Thyroid gland (tissue), 4 donors: ENCODE results near the gene SUSD3.

Experiments used
- POLR2A ChIP-seq, 2 donors: fragments of 450-650 bp; IDR thresholded peaks; one replicate each; pipeline ENCODE4 v1.6.1; 2017; ENCODE audit warnings: antibody characterized with exemption in 2 of 2, mild to moderate bottlenecking in 2 of 2, moderate library complexity in 1 of 2
- TF ChIP-seq, protein P1 (sequence below), 6 experiments: fragments of 200-600 bp in 3 of 6; fragments of 450-650 bp in 3 of 6; sonication (generic) in 3 of 6; IDR thresholded peaks; one replicate each; pipeline ENCODE4 v1.5.1; 2016 to 2019; ENCODE audit warnings: antibody characterized with exemption in 6 of 6, mild to moderate bottlenecking in 2 of 6, inconsistent platforms in 1 of 6, moderate library complexity in 1 of 6

DNA sequence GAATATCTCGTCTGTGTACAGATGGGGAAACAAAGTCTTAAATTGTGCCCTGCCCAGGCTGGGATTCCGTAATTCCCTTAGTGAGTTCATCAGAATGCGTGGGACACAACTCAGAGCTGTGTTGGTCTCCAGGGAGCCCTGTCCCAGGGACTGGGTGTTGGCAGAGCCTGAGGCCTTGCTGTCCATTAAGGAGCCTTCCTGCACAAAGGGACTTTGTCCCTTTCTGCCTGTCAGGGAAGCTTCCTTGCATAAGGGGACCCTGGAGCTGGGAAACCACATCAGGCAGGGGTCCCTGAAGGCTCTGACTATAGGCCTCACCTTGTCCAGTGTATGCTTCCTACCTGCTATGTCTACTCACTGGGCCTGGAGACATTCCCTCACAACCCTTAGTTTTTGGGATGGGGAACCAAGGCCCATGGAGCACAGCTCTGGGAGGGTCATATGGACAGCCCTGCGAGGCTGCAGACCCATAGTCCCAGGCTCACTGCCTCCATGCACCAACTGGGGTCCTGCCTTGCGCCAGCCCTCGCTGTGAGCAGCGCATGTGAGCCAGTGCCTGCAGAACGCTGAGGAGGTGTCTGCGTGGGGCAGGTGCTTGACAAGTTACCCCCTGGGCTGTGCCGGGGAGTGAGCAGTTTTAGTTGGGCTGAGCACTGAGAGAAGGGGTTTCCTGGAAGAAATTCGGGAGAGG lies 39.2 kb downstream of the SUSD3 start:
- TF ChIP-seq, protein P1, sequence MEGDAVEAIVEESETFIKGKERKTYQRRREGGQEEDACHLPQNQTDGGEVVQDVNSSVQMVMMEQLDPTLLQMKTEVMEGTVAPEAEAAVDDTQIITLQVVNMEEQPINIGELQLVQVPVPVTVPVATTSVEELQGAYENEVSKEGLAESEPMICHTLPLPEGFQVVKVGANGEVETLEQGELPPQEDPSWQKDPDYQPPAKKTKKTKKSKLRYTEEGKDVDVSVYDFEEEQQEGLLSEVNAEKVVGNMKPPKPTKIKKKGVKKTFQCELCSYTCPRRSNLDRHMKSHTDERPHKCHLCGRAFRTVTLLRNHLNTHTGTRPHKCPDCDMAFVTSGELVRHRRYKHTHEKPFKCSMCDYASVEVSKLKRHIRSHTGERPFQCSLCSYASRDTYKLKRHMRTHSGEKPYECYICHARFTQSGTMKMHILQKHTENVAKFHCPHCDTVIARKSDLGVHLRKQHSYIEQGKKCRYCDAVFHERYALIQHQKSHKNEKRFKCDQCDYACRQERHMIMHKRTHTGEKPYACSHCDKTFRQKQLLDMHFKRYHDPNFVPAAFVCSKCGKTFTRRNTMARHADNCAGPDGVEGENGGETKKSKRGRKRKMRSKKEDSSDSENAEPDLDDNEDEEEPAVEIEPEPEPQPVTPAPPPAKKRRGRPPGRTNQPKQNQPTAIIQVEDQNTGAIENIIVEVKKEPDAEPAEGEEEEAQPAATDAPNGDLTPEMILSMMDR (IDR thresholded peaks at IDR 0.05), result no peak
- no peak for TF ChIP-seq POLR2A (IDR thresholded peaks at IDR 0.05)
